HG03060 (cell line): ENCODE results near the gene RIN3.
A peak's percentile ranks its signal among the peaks of the same experiment; 100 is the strongest.

Source experiments
- ATAC-seq: cut with Tn5 transposase; IDR thresholded peaks from one replicate; pipeline ENCODE4 v1.9.1; 2021; ENCODE audit warnings: low read depth, moderate number of reproducible peaks; ENCODE audit not compliant: unreplicated experiment

The RIN3 gene

DNA sequence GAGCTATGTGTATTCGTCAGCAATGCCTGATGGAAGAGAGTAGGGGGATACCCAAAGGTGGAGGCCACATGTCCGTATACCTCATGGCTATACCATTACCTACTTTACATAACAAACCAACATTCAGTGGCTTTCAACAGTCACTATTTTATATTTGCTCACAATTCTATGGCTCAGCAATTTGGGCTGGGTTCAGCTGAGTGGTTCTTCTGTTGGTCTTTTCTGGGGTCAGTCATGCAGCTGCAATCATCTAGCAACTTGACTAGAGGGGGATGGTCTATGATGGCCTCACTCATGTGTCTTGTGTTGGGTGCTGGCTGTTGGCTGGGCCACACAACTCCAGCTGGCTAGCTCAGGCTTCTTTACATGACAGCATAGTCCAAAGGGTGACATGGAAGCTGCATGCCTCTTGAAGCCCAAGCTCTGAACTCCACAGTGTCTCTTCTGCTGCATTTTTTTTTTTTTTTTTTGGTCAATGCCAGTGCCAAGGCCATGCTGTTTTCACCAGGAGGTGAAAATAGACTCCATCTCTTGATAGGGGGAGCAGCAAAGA lies 53.7 kb downstream of the RIN3 start:
- no peak for ATAC-seq

DNA sequence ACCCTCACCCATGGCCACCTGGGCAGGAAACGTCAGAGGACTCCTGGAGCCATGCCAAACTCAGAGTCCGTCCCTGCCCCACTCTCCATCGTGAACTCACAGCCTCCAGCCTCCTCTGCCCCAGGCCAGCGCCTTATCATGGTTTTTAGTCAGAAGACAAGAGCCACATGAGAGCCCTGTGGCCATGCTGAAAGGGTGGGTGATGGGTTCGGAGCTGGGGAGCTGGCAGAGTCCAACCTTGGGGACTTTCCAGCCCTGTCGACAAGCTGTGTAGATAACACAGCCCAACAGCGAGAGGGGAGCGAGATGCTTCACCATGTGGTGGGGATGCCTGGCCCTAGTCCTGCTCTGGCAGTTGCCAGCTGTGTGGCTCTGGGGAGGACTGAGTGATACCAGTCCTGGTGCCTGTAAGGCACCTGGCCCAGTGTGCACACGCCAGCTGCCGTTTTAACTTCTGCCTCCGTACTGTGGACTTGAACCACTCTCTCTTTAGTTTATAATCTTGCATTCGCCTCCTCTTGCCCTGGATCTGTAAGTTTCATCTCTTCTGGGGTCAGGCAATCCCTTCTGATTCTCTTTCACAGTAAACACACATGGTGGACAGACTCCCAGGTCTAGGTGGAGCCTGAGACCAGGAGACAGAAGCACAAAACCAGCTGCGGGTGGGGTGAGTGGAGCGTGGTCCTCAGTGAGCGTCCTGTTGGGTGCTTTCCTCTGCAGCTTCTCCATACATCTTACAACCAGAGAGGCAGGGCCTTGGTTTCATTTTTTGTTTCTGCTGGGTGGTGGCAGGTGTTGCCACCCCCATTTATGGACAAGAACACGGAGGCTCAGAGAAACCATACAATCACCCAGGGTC lies 55.3 kb downstream of the RIN3 start:
- ATAC-seq = peak; percentile 52

DNA sequence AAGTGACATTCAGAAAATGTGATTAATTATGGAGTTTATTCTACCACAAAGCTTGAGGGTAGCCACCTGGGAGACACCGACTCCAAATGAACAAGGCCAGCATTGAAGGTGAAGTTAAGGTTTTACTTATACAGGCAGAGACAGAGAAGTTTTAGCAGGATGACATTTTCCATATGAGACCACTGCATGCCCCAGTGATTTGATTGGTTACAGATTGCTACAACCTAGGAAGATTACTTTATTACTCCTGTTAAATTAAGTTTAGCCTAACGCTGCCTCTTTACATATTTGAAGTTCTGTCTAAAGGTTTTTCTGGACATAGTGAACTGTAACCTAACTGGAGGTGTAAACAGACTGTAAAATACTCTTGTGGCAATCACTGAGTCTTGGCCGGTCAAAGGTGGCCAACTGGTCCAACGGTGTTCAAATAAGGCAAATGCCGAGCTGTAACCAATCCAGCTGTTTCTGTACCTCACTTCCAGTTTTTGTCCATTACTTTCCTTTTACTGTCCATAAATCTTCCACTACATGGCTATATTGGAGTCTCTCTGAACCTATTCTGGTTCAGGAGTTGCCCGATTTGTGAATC lies 57.2 kb downstream of the RIN3 start:
- no peak for ATAC-seq

DNA sequence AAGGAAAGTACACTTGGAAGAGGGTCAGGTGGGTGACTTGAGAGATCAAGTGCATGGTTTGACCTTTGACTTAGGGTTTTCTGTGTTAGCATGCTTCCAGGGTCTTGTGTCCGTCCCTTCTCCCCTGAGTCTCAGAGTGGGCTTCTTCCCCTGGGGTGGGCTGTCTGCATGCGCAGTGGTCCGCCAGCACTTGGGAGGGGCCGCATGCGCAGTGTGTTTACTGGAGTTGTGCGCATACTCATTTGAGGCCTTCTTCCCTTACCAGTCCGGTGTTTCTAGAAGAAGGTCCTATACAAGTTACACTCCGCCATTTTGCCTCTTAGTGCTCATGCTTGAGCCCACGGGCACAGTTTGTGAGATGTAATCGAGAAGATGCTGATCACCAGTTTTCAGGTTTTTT lies 58.5 kb downstream of the RIN3 start:
- no peak for ATAC-seq

DNA sequence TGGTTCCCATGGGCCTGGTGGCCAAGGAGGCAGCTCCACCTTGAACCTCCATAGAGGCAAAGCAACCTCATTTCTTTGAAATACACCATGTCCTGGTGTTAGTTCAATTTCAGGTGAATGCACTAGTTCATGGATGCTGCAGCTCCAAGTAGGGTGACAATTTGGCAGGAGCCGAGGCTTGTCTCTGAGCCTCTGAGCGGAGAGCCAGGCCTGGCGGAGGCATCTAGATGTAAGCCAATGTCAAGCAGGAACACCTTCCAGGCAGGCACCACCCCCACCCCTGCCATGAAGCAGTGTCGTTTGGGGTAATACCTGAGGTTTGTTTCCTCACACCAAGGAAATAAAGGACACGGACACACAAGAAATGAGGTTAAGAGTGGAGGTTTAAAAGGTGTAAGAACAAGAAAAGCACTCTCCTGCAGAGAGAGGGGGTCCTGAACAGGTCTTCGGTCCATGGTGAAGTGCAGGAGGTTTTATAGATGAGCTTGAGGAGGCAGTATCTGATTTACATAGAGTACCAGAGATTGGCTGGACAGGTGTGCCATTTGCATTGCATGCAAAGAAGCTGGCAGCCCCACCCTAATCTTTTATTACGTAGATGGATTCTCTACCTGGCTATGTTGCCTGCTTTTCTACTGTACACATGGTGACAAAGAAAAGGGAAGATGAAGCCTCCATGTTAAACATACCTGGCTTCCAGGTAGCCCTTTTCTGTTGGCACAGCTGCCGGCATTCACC lies 60.3 kb downstream of the RIN3 start:
- ATAC-seq = no peak

DNA sequence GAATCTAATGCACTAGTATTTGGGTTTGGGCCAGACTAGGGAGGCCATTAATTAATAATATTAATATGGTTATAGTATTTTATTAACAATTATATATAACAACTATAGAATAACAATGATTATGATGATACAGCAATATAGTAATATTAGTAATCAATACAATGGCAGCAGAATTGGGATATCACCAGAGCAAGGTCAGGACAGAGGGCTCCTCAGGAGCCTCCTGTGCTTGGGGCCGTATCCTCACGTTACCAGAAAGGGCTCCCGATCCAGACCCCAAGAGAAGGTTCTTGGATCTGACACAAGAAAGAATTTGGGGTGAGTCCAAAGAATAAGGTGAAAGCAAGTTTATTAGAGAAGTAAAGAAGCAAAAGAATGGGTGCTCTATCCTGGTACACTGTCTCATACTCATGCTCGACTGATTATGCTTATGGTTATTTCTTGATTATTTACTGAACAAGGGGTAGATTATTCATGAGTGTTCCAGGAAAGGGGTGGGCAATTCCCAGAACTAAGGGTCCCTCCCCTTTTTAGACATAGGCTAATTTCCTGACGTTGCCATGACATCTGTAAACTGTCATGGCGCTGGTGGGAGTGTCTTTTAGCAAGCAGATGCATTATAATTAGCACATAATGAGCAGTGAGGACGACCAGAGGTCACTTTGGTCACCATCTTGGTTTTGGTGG lies 61.6 kb downstream of the RIN3 start:
- ATAC-seq = no peak

DNA sequence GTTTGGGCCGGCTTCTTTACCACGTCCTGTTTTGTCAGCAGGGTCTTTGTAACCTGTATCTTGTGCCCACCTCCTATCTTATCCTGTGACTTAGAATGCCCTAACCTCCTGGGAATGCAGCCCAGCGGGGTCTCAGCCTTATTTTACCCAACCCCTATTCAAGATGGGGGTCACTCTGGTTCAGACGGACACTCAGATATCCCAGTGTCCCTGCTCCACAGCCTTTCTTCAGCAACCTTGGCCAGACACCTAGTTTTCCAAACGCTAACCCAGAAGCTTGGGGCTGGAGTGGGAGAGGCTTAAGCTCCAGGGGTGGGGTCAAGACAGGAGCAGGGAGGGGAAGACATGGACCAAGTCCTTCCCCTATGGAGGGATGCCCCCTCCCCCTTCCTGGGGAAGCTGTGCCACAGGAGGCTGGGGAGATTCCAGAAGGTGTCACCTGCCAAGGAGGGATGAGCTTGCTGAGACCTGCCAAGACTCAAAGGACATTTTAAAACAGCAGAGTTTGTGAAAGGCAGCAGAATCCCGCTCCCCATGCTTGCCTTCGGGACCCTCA lies 62.2 kb downstream of the RIN3 start:
- no peak for ATAC-seq

DNA sequence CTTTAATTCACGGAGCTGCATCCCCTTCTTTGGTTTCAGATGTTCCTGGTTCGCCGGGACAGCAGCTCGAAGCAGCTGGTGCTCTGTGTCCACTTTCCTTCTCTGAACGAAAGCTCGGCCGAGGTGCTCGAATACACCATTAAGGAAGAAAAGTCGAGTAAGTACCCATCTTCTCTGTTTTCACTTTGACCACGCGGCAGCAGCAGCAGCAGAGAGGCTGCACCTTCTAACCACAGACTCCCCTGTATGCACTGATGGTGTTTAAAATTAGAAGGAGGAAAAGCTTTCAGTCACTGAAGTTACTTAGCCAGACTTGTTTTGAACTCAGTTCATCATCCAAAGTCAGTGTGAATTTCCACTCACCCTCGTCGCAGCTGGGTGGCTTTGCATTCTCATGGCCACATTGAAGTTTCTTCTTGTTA lies 63.8 kb downstream of the RIN3 start:
- peak; percentile 63 for ATAC-seq

DNA sequence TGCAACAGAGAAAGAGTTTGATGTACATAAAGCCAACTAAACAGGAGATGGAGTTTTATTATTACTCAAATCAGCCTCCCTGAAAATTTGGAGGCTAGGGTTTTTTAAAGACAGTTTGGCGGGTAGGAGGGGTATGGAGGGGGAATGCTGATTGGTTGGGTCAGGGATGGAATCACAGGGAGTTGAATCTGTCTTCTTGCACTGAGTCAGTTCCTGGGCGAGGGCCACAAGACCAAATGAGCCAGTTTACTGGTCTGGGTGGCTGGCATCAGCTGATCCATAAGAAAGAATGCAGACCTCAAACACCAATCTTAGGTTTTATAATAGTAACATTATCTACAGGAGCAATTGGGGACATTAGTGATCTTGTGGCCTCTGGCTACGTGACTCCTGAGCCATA lies 64.9 kb downstream of the RIN3 start:
- no peak for ATAC-seq

DNA sequence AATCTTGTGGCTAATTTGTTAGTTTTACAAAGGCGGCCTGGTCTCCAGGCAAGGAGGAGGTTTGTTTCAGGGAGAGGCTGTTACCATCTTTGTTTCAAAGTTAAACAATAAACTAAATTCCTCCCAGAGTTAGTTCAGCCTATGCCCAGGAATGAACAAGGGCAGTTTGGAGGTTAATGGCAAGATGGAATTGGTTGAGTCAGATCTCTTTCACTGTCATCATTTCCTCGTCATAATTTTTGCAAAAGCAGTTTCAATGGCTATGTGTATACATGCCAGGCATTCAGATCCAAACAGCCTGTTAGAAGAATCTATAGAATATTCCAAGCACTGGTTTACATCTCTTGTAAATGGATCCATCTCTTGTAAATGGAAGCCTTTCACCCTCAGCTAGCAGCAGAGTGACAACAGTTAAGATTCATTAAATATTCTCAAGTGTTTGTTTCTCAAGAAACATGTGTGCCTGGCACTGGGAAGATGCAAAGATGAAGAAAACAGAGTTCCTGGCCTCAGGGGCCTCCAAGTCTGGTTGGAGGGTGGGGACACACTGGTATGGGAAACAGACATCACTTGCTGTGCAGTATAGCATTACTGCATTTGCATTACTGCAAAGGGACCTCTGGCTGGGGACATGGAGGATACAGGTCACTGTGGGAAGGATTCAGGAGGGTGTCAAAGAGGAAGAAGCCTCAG lies 65.8 kb downstream of the RIN3 start:
- ATAC-seq = no peak

DNA sequence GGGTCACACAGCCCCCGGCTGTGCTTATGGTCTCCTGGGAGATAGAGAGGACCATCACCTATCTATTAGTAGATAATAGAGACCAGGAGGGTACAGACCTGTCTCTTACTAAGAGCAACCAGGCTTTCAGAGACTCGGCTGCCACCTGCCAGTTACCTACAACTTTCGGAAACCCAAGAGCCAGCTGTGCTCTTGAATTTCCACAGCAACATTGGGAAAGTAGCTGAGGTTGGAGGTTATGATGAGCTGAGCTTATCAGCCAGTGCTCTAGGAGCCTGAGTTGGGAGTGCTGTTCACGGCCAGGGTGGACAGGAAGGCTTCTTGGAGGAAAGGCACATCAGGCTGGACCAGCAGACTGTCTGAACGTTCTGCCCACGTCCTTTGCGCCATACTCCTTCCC lies 67.6 kb downstream of the RIN3 start:
- ATAC-seq = no peak

DNA sequence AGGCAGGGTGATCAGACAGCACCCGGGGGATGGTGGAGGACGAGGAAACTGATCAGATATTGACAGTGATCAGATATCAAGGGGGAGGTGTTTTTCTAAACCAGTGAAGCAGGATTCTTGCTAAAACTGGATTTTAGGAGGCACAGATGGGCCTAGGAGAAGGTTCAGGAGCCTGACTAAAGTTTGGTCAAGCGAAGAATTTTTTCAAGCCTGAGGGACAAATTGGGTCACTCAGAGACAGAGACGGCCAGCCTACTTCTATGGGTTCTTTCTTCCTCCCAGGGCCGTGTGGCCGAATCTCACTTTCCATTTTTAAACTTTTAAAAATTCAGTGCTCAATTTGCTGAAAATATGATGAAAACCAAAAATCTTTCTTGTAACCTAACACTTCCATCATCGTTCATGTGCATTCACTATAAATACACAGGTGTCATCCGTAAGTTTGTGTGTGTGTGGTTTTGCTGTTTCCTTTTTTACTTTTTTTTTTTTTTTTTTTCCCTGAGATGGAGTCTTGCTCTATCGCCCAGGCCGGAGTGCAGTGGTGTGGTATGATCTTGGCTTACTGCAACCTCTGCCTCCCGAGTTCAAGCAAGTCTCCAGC lies 68.5 kb downstream of the RIN3 start:
- no peak for ATAC-seq

DNA sequence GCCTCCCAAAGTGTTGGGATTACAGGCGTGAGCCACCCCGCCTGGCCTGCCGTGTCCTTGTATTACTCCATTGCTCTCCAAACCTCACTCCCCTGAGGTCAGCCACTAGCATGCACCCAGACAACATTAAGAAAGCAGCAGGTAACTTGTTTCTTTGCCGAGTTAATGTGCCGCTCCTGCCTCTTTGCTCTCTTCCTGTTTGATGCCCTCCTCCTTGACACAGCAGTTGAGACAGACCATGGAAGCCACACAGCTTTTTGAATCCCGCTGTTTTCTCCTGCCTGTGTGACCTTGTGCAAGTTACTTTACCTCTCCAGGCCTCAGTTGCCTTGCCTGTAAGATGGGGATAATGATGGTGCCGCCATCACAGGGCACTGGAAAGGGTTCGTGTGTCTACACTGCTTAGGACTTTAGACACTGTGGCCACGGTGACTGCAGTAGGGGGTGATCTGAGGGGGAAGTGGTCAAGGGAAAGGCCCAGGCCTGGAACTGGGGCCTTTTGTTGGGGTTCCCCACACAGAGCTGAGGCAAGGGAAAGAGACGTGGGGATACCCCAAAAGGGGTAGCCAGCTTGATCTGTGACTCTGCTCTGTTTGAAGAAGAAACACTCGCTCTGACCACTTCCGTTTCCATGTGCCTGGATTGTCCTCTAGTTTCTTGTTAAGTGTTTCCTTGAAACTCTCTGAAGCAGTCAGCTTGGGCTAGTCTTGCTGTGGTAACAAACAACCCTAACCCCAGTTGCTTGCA lies 69.3 kb downstream of the RIN3 start:
- ATAC-seq = peak; percentile 36

DNA sequence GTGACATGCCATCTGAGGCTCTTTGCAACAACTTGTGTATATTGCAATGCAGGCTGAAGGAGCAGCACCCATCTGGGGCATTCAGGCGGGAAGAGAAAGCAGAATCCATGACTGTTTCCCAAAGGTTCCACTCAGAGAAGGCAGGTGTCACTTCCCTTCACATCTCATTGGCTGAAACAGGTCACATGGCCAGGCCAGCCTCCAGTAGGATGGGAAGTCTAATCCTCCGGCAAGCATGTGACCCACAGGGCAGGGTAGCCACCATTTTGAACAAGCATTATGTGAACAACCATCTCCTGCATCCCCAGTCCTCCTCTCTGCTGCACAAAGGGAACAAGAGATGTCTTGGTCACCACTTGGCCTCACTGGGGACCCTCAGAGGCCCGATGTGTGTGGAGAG lies 70.6 kb downstream of the RIN3 start:
- ATAC-seq = no peak

DNA sequence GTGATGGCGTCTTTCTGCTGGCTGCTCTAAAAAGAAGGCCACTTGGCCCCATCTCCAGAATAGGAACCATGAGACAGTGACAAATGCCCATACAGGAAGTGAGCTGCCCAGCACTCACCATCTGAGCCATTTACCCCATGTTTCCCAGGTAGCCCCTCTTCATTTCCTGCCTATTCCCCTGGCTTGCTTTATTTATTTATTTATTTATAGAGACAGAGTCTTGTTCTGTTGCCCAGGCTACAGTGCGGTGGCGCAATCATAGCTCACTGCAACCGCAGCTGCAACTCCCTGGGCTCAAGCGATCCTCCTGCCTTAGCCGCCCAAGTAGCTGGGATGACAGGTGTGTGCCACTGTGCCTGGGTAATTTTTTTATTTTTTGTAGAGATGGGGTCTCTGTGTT lies 71.2 kb downstream of the RIN3 start:
- no peak for ATAC-seq

DNA sequence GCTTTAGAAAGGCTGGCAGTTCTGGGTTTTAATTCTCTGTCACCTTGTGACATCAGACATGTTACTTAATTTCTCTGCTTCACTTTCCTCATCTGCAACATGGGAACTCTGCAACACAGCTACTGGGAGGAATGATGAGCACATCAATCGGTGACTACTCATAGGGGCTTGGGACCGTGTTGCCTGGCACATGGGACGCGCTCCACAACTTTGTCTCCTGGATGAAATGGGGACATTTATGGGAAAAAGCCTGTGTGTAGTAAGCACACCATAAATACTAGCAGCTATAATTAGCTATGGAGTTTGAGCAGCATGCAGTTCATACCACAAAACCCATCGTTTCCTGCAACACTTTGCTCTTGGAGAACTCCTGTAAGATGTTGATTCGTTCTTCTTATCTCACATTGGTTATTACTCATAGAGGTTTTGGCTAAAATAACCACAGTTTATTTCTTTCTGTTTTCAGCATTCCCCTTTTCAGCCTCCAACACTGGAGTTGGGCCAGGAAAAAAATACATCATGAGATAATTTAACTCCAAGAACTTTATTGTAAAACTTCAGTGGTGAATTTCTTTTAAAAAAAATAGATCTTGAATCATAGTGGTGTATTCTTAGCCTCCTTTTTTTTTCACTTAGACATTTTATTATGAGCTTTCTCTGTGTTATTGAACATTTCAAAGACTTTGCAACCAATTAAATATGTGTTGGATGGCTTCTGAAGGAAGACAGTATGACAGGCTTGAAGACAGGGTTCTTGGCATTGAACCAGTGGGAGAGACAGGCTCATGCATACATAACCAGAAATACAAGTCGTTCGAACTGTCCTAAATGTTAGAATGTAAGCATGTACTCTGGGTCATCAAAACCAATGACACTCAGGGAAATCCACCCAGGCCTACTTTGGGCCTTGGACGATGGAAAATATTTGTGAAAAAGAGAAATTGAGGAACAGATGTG lies 72.7 kb downstream of the RIN3 start:
- ATAC-seq = no peak

DNA sequence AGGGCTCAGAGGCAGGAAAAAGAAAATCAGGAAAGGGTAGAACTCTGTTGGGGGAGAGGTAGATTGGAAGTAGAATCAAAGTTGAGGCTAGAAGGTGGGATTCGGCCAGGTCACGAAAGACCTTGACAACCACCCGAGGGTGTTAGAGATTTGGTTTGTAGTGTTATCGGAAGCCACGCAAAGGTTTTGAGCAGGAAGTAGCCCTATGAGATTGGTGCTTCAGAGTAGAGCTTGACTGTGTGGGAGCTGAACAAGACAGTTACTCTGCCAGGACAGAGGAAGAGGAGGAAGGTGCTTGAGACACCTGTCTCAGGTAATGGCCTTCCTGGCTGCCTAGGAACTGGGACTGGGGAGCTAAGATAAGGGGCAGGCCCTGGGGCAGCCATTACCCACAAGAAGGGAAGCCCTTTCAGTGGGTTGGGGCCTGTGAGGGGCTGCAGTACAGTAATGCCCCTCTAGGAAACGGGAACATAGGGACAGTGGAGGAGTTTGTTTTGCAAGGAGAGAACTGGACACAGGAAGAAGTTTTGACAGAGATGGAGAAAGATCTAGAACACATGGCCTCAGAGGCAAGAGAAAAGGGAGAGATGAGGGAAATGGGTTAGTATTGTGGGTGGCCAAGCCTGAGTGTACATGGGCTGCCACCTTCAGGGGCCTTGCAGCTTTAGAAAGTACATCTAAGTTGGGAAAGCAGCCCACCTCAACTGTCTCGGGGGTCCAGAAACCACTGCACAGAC lies 73.5 kb downstream of the RIN3 start:
- no peak for ATAC-seq
